SKM-1 treated with dmso at 0.1 percent for 144 hours (cell line): ENCODE measurements around the gene DDX20.

Experiments
- DNase-seq: peaks from one replicate; lab custom pipeline; 2025; ENCODE audit not compliant: unreplicated experiment; lab: John Stamatoyannopoulos, UW

DDX20 gene

GRCh38 chr1:111755331-111756123 lies at the start of gene DDX20:
TSS of gene DDX20 (plus strand) at chr1:111755901. CDS start at chr1:111755925, 24 bp downstream.
- peak; percentile 99 for DNase-seq

- no peak for DNase-seq
Observed at GRCh38 chr1:111706921-111707320, 48.8 kb upstream of the DDX20 start.

GRCh38 chr1:111707906-111708305 lies 47.8 kb upstream of the DDX20 start:
- DNase-seq: no peak

GRCh38 chr1:111709986-111710385 lies 45.7 kb upstream of the DDX20 start:
- no peak for DNase-seq

- DNase-seq: no peak
Observed at GRCh38 chr1:111716333-111716732, 39.4 kb upstream of the DDX20 start.

GRCh38 chr1:111717450-111717849 lies 38.3 kb upstream of the DDX20 start:
- no peak for DNase-seq

GRCh38 chr1:111719135-111719534 lies 36.6 kb upstream of the DDX20 start:
- DNase-seq: no peak

- no peak for DNase-seq
Observed at GRCh38 chr1:111719674-111720132, 36.0 kb upstream of the DDX20 start.

GRCh38 chr1:111720274-111720976 lies 35.3 kb upstream of the DDX20 start:
- no peak for DNase-seq

- DNase-seq: no peak
Observed at GRCh38 chr1:111720977-111721786, 34.5 kb upstream of the DDX20 start.

GRCh38 chr1:111723091-111723806 lies 32.5 kb upstream of the DDX20 start:
- no peak for DNase-seq

- DNase-seq: no peak
Observed at GRCh38 chr1:111723871-111724270, 31.8 kb upstream of the DDX20 start.

GRCh38 chr1:111725192-111725591 lies 30.5 kb upstream of the DDX20 start:
- no peak for DNase-seq

GRCh38 chr1:111727056-111727455 lies 28.6 kb upstream of the DDX20 start:
- DNase-seq: no peak

GRCh38 chr1:111729271-111729921 lies 26.3 kb upstream of the DDX20 start:
- DNase-seq: no peak

- no peak for DNase-seq
Observed at GRCh38 chr1:111729946-111730681, 25.6 kb upstream of the DDX20 start.

GRCh38 chr1:111730706-111731105 lies 25.0 kb upstream of the DDX20 start:
- DNase-seq: no peak

GRCh38 chr1:111731956-111732355 lies 23.7 kb upstream of the DDX20 start:
- no peak for DNase-seq

GRCh38 chr1:111732718-111733117 lies 23.0 kb upstream of the DDX20 start:
- no peak for DNase-seq
